NB4 (cell line): Measurements from ENCODE around the gene TBC1D4.

Source experiments
- MYC ChIP-seq: IDR thresholded peaks from 2 replicates; pipeline ENCODE4 v1.6.1; 2011; ENCODE audit warnings: low read depth, low read length
- POLR2A ChIP-seq: IDR thresholded peaks from 2 replicates; pipeline ENCODE4 v1.6.1; 2011; ENCODE audit warnings: mild to moderate bottlenecking; ENCODE audit not compliant: insufficient read length; ENCODE audit errors: extremely low read depth

DNA sequence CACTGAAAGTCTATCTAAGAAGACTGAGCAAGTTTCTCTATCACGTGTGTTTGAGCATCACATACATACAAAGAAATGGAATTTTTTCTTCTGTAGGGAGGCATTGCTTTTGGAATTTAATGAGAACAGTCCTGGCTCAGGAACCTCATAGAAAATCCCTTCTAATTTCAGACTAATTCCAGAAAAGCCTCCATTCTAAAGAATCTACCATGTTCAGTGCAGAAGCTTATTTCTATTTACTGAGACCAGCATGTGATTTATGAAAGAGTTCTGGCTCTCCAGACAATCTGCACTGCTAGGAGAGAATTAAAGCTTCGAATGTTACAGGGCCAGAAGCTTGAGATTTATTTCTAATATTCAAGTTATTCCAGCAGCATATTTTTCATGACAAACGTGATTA is 186.8 kb downstream of the TBC1D4 start:
- TF ChIP-seq MYC = no peak
- no peak for TF ChIP-seq POLR2A
